ENCODE data around the gene PCNX1.
"Not testable (repeated sequence)": the region's sequence is repeated elsewhere in the genome, so short reads cannot be mapped to it uniquely, and the experiment has no call there.

Gene PCNX1

GRCh38 chr14:71094722-71095121, 187.5 kb downstream of the PCNX1 start:
- no peak for DNase-seq

DNA sequence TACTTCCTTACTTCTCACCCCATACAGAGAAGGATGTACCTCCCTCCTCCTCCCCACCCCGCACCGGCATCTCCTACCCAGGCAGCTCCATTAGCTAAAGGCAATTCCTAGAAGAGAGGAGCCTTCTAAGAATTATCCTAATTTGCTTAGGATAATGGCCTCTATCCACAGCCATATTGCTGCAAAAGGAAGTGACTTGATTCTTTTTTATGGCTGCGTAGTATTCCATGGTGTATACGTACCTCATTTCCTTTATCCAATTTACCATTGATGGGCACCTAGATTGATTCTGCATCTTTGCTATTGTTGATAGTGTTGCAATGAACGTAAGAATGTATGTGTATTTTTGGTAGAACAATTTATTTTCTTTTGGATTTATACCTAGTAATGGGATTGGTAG, 189.7 kb downstream of the PCNX1 start:
- no peak for DNase-seq

DNA sequence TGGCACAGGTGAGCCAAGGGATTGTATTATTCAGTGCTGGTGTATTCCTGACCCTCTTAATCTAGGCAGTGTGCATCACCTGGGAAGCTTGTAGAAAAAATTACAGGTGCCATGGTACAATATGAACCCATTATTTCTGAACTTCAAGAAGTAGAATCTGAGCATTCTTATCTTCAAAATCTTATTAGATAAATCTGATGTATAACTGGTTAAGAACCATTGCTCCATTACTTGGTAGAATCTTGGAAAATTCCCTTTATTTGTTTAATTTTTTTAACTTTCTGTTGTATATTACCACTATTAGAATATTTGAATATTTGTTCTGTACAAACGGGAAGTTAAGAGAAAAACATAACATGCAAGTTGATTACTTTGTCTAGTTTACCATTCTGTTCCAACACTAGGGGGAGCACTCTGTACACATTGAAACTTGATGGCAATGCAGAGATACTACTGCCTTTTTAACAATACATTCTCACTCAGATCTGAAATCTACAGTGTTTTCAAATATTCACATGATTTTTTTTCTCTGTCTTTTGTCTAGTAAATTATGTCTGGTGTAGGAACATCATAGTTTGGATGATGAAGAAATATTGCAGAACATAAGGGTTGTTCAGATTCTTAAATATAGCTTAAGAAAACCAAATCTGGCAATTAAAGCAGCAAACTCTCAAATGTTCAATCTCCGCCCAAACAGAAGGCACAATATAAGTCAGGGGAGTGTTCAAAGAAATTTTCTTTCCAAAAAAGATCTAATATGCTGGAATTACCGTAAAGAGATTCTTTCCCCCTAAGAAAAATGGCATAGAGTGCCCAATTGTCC, 196.6 kb downstream of the PCNX1 start:
- DNase-seq, result peak; percentile 12 to 64

- DNase-seq, result no peak
These were observed 197.9 kb downstream of the PCNX1 start for GRCh38 chr14:71105177-71105576.

DNA sequence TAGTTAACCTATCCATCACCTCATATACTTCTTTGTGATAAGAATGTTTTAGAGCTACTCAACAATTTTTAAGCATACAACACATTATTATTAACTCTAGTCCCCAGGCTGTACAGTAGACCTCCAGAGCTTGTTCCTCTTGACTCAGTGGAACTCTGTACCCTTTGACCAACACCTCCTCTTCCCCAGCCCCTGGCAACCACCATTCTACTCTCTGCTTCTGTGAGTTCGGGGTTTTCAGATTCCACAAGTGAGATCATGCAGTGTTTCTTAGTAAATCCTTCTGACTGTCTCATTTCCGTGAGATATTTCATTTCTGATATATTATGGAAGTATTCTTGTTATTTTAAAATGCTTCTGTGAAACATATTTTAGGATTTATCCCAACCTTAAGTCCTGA, 200.7 kb downstream of the PCNX1 start:
- no peak for DNase-seq

DNA sequence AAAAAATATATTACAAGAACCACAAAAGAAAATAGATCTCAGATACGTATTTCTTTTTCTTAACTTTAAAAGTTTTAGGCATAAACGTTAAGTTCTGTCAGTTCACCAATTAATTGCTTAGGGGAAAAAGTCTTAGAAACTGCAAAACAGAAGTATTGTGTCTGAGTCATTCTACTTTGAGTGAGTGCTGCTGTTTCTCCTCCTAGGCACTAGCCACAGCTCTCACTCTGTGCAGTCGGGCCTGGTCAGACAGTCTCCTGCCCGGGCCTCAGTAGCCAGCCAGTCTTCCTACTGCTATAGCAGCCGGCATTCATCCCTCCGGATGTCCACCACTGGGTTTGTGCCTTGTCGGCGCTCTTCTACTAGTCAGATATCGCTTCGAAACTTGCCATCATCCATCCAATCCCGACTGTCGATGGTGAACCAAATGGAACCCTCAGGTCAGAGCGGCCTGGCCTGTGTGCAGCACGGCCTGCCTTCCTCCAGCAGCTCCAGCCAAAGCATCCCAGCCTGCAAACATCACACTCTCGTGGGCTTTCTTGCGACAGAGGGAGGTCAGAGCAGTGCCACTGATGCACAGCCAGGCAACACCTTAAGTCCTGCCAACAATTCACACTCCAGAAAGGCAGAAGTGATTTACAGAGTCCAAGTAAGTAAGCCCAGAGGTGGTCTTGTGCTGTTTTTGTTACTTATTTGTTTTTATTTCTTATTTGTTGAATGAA, 201.3 kb downstream of the PCNX1 start:
- DNase-seq, result no peak

DNA sequence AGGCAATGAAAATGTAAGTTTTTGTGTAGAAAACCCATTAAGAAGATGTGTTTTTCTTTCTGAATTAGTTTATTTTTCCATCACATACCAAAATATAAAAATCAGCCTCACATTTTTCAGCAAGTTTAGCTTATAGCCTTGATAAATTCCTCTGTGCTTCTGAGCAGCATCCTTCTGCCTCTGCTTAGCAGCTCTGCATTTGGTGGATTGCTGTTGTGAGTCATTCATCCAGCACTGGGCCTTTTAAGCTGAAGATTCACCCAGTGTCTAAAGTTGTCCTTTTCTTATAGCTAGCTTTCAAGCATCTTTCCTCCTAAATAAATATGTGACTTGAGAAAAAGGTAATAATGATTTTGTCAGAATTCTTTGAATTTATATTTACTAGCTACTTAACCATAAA, 206.1 kb downstream of the PCNX1 start:
- DNase-seq, result no peak

DNA sequence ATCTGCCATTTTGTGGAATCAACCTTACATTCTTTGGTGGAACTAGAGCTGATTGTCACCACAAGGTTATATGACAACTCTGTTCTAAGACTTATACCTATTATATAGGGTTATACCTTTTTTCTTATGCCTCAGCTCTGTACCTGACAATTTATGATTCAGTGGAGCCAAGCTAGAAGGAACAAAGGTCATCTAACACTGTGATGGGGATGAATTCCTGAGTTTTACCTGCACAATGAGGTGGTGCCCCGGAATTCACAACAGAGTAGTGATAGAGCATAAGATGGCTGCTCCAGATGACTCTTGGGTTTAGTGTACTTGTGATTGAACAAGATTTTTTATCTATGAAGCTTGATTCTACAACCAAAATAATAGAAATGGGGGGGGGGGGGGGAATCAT, 207.3 kb downstream of the PCNX1 start:
- DNase-seq, result no peak

DNA sequence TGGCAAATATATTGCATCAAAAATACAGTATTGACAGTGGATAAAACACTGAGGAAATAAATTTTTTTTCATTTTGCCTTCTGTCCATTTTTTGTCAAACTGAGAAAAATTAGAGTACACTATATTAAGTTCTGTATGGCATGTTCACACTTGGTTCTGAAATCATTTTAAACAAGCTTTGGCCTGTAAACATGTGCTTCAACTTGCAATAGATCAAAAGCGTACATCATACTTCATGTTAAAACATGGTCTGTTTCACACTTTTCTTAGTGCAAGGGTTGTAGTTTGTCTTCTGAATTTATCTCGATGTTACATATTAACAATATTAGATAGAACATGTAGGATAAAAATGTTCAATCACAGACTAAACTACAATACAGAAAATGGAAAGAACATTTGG, 208.0 kb downstream of the PCNX1 start:
- DNase-seq, result no peak

DNA sequence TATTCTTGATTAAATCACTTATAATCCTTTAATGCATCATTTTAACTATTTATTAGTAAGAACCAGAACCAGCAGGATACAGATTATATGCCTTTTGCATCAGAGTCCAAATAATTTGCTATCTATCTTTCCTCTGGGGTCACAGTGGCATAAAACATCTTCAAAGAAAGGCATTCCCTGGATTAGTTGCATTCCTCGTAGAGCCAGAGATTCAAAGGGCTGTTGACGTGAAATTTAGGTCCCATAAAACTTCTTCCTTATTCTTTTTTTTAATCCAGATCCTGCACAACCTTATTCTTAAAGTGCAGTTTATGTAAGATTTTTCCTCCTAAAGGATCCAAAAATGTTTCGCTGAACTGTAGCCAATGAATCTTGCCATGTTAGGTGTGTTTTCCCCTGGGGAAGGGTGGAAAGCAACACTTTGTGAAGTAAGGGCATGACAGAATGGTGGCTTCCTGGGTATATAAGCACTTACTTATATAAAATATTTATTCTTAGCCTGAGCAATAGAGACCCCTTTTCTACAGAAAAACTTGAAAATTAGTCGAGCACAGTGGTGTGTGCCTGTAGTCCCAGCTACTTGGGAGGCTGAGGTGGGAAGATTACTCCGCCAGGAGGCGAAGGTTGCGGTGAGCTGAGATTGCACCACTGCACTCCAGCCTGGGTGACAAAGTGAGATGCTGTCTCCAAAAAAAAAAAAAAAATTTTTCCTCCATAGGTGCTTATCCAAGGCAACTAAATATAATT, 208.7 kb downstream of the PCNX1 start:
- DNase-seq, result no peak

GRCh38 chr14:71116568-71117122, 209.4 kb downstream of the PCNX1 start:
- DNase-seq, result no peak

DNA sequence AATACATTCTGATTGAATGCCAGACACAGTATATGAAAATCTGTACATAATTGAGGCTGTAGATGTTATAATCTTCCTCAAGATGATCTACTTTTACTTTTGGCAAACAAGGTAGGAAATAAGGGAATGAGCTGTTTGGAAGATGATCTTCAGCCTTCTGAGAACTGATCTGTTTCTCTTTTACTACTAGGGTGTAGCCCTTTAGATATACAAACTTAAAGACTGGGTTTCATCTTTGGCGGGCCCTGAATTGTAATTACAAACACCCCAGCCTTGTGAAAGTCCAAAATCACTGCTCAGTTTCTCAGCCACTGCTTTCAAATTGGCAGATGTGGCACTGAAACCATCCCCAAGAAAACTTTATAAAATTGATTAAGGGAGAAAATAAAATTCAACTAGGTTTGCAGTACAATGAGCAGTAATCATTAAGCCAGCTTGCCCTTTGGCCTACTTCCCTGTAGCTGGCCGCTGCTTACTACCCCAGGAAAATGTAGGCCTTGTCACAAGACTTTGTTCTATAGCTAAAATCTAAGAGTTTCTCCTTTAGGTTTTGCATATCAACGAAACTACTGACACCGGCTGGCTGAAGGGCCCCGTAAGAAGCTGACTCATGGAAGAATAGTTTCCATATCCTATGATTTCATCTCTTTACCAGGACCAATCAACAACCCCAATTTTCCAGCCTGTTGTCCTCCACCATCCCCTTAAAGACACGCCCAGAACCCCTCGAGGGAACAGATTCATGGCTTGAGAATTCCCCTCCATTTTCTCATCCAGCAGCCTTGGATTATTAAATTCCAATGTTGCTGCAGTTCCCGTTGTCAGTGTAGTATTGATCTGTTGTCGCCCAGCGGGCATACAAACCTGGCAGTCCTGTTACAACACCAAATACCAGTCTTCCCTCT, 210.8 kb downstream of the PCNX1 start:
- no peak for DNase-seq

DNA sequence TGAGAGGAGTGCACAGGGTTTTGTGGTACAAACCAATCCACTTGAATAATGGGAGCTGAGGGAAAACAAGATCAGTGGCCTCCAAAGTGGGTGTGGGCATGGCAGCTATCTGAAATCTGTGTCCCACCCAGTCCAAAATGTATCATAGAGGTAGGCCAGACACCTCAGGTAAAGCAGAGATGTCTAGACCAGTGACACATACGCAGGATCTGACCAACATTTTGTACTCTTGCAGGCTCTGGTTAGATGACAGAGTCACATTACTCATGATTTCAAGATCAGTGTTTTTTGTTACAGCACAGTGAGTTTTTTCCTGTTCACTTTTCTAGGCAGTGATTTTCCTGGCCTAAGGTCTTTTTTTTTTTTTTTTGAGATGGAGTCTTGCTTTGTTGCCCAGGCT, 211.8 kb downstream of the PCNX1 start:
- DNase-seq, result no peak

GRCh38 chr14:71119832-71120231, 212.6 kb downstream of the PCNX1 start:
- no peak for DNase-seq

GRCh38 chr14:71121001-71121400, 213.7 kb downstream of the PCNX1 start:
- no peak for DNase-seq

DNA sequence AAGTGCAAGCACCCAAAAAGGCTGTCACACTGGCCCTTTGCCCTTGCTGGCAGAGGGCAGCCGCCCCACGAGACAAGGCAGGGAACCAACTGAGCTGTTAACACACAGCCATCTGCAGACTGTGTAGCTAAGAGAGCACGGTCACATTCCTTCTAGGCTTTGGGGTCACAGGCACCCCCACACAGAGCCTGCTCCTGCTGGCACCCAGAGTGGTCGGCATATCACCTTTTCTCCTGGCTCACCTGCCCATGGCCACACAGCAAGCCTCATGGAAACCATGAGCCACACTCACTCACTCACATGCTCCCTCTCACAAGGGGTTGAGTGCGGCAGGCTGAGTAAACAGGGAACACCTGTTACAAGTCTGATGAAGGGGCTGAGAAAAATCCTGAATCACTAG, 214.5 kb downstream of the PCNX1 start:
- DNase-seq, result no peak

DNA sequence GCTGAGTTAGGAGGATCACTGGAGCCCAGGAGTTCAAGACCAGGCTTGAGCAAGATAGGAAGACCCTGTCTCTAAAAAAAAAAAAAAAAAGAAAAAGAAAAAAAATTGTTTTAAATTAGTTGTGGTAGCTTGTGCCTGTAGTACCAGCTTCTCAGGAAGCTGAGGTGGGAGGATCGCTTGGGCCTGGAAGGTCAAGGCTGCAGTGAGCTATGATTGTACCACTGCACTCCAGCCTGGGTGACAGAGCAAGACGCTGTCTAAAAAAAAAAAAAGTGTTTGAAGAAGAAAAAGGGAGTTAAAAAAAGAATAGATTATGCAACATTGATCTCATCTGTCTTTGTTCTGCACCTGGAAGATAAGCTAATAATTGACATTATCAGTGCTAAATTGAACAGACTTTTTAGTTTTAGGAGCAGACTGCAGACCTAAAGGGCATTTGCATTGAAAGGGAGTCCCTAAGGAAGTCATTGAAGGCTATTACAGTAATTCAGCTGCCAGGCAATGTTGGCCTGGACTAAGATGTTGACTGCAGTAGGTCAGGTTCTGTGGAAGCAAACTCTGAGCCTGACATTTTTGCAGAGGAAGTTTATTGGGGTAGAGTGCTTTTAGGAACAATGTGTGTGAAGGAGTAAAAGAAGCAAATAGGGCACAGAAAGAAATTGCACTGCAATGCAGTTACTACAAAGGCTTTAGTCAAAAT, 215.8 kb downstream of the PCNX1 start:
- no peak for DNase-seq

GRCh38 chr14:71123579-71124135, 216.4 kb downstream of the PCNX1 start:
- DNase-seq, result no peak

GRCh38 chr14:71129716-71130490, 222.6 kb downstream of the PCNX1 start:
- DNase-seq, result not testable (repeated sequence)

- DNase-seq, result peak; percentile 32 to 86
These were observed 223.4 kb downstream of the PCNX1 start for GRCh38 chr14:71130491-71131179.

All from SW 1271 (cell line).